Myocyte (in vitro differentiated cells): ENCODE data around the gene MESP1. TPM values are rescaled to one million over a fixed set of nuclear protein-coding genes. Genes with fewer than 3 reads are reported as not detected.
A peak's percentile ranks its signal among the peaks of the same experiment; 100 is the strongest.
"Not testable (repeated sequence)": the region's sequence is repeated elsewhere in the genome, so short reads cannot be mapped to it uniquely, and the experiment has no call there.

ENCODE experiments used
- DNase-seq: peaks from one replicate; pipeline ENCODE4 v3.0.0-alpha.2; 2012; ENCODE audit warnings: low read depth
- polyA plus RNA-seq: library from polyadenylated mRNA; unstranded; fragments of >200 nt; gene quantifications from one replicate; pipeline ENCODE4 v1.2.1, GENCODE V29; 2012; ENCODE audit warnings: missing spikeins
- total RNA-seq: library from RNA; depleted of rRNA; stranded (reverse); fragments of >200 nt; gene quantifications from 2 replicates; pipeline ENCODE4 v1.2.3, GENCODE V29; 2014

The MESP1 gene
- total RNA-seq, result 0.75 and 1.0 TPM in 2 replicates
- 1.8 TPM for polyA plus RNA-seq

DNA sequence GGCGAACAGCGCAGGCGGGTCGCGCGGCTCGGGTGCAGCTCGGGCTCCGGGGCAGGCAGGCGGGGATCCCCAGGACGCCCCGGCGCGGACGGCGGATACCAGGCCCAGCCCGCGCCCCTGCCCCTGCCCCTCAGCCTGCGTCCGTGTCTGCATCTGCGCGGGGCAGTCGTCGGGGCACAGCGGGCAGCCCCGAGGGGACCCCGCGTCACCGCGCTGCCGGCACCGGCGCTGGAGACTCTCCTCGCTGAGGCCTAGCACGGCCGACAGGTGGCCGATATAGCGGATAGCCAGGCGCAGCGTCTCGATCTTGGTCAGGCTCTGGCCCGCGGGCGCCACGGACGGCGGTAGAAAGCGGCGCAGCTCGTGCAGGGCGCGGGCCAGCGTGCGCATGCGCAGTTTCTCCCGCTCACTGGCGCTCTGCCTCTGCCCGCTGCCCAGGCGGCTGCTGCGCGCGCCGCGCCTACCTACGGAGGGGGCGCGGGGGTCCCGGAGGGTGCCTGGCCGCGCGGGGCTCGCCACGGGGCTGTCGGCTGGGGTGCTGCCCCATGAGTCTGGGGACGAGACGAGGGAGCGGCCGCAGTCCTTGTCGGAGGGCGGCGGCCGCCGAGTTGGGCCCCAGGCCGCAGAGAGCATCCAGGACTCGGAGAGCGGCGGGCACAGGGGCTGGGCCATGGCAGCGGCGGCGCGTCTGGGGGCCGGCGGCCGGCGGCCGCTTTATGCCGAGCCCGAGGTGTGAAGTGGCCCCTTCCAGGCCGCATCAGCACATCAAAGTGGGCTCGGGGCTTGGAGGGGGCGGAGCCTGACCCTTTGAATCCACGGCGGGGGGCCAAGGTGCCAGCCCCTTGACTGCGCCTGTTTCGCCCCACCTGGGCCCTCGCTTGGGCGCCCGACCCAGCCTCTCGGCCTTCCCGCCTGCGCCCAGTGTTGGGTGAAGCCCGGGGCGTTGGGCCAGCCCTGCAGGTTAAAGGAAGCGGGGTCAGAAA is at the start of gene MESP1:
Gene MESP1, minus strand, starts transcription at position 690 of the 983 bp plus-strand sequence. Its CDS starts 18 bp downstream, at position 672.
- DNase-seq, result peak; percentile 91

GRCh38 chr15:89799918-89800498 is 49.0 kb upstream of the MESP1 start:
- DNase-seq, result no peak

DNA sequence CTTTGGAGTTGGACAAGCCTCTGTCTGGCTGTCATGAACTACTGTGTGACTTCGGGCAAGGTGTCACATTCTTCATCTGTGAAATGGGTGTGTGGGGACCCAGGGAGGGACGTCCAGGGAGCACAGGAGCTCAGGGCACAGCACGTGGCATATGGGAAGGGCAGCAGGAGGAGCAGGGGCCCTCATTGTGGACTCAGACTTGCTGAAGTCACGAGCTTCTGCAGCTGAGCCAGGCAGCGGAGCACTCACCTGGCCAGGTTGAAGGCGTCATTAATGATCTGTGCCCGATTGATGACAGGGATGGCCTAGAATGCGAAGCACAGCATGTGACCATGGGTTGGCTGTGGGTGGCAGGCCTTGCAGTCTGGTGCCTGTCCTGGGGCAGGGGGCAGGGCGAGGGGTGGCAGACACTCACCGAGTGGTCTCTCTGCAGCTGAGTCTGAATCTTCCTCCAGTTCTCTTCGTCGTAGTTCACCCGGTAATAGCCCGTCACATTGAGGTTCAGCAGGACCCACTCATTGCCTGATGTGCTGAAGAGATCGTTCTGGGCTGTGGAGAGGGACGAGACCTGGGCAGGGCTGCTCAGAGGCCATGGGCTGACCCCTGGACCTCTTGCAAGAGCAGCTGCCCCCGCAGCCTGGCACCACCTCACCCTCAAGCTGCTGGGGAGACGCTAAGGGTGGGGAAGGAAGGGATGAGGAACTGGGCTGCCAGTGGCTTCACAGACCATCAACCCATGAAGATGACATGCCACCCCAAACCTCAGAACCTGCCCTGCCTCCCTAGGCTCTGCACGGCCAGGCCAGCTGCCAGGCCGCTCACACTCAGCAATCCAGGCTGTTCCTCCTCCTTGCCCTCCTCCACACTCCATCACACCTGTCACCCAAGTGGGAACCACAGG is 48.2 kb upstream of the MESP1 start:
- peak; percentile 93 for DNase-seq

GRCh38 chr15:89797678-89798201 is 46.7 kb upstream of the MESP1 start:
- DNase-seq, result no peak

DNA sequence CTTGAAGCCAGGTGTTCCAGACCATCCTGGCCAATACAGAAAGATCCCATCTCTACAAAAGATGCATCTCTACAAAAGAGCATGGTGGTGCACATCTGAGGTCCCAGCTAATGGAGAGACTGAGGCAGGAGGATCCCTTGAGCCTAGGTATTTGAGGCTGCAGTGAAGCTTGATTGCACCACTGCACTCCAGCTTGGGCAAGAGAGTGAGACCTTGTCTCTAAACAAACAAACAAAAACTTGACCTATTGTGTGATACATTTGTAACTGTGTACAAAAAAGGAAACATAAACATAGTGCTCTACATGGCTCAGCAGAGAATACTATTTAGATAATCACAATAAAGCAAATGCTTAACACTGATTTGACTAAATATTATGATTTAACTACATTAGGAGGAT is 44.9 kb upstream of the MESP1 start:
- DNase-seq, result no peak

DNA sequence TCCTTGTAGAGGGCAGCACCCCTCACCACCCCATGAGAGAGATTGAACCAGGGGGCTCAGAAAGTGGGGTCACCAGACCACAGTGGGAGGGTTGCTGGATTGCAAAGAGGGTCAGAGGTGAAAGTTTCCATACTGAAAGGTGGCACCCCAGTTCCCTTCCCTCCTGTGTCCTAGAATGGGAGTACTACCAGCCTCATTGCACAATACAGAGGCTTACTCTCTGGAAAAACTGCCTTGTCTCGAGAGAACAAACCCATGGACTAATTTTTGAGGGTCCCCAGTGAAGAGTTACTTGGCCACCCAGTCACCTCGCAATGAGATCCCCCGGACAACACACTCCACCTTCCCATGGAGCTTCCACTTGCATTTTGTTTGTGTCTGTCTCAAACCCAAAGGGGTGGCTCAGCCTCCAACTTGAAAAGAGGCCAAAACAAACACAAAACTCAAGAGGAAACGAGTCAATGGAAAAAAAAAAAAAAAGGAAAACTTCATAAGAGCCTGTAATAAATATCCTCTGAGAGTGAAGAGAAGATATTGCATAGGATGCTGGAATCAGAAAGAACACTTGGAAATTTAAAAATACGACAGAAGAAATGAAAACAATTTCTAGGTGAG is 43.7 kb upstream of the MESP1 start:
- peak; percentile 51 for DNase-seq

GRCh38 chr15:89792106-89792805 is 41.2 kb upstream of the MESP1 start:
- no peak for DNase-seq

DNA sequence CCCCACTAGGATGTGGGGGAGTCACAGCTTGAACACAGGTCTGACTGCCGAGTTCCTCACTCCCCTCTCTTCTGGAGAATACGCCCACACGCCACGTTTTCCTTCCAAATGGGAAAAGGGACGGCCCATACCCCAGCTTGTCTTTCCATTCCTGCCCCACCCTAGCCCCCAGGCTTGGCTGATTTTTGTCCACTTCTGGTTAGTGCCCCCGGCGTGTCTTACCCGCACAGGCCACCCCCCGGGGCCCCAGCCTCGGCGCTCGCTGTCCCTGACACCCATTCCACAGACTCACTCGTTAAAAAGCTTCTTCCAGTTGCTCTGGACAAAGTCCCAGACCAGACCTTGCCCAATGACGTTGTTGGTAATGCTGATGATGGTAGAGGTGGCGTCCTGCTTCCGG is 39.6 kb upstream of the MESP1 start:
- no peak for DNase-seq

DNA sequence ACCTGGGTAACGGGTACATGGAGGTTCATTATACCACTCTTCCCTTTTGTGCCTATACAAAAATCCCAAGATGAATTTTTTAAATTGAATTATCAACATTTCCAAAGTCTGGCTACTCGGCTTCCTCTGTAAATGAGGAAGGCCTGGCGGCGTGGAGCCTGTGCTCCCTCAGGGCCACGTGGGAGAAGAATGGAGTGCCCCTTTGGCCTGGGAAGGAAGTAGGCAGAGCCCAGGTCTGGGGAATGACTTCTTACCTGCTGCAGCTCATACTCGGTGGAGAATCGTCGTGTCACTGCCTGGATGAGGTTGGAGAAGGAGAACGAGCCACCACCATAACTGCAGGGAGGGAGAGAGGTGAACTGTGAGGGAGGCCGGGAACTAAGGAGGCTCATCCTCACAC is 39.2 kb upstream of the MESP1 start:
- DNase-seq, result no peak

GRCh38 chr15:89788585-89788984 is 37.5 kb upstream of the MESP1 start:
- not testable (repeated sequence) for DNase-seq

DNA sequence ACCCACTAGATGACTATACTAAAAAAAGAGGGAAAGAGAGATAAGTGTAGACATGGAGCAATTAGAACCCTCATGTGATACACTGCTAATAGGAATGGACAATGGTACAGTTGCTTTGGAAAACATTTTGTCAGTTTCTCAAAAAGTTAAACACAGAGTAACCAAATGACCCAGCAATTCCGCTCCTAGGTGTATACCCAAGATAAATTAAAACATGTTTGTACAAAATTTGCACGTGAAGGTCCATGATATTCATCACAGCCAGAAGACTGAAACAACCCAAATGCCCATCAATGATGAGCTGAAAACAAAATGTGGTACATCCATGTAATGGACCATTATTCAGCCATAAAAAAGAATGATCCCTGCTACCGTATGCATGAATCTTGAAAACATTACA is 36.9 kb upstream of the MESP1 start:
- no peak for DNase-seq

DNA sequence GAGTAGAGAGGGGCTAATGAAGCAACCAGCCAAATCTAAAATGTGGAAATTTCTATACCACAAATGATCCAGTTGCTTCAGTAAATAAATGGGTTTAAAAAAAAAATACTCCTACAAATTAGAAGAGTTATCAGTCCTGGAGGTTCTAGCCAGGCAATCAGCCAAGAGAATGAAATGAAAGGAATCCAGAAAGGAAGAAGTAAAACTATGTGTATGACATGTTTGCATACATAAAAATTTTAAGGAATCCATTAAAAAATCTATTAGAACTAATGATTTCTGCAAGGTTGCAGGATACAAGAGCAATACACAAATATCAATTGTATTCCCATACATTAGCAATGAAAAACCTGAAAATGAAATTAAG is 34.7 kb upstream of the MESP1 start:
- no peak for DNase-seq

DNA sequence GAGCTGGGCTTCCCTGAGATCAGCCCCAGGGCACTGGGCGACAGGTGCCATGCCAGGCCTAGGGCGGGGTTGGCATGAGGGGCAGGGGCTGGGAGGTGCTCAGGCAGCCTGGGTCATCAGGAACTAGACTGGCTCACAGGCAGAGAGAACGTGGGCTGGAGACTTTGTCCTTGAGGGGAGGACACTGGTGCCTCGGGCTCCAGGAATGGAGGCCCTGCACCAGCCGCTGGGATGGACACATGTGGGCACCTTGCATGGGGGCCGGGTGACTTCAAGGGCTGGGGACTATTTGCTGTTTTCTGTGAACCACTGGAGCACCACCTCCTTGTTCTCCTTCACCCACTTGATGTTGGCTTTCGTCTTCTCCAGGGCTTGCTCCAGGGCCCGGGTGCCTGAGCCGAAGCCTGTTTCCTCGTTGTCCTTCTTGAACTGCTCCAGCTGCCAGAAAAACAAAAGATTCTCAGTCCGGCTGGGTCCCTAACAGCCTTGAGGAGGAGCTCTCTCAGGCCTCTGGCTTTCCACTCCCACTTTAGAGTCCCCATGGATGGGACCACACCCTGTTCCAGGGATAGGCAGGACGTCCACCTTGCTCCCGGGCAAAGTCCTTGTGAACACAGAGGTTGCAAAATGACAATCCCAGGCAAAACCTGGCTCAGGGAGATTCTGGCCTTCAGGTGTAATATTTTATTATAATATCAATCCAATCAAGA is 34.2 kb upstream of the MESP1 start:
- no peak for DNase-seq

DNA sequence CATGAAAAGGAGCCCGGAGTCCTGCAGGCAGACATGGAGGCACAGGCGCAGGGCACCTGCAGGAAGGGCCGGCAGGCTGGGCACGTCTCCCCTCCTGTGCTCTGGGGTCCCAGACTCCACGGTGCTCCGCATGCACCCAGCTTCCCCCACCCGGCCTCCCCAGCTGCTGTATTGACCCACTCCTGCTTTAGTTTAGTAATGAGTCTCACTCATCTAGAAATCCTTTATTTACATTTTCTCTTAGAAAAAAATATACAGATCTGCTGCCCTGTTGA is 33.6 kb upstream of the MESP1 start:
- no peak for DNase-seq

DNA sequence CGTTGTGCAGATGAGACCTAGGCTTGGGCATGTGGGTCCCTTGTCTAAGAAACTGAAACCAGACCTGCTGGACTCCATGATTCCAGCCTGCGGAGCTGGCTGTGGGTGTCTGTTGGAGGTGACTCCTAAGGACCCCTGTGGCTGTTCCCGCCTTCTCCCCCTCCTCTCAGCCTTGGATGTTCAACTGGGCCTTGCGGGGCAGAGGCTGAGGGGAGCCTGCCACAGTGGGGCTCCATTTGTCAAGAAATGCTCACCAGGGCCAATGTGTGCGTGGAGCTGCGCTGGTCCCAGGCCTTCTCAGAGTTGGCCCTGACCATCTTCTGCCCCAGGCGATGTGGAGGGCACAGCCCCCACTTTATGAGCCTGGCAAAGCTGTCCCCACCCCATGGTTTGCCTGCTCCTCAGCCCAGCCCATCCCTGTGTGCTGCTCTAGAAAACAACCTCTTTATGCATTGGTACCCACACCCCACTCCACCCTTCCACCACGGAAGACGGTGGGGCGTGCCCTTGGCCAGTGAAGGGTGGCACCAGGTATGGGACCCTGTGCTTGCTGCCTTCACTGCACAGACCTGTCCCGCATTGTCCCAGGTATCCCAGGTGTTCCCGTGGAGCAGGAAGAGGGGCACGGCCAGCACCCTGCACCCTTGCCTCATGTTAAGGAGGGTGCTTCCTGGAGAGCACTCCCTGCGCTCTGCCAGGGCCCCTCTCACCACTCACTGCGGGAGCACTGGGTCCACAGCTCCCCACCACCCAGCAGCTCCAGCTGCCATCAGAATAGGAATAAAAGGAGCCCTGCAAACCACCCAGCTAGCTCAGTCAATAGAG is 33.0 kb upstream of the MESP1 start:
- DNase-seq, result no peak

GRCh38 chr15:89783111-89783860 is 32.2 kb upstream of the MESP1 start:
- no peak for DNase-seq

- DNase-seq, result not testable (repeated sequence)
Observed at GRCh38 chr15:89782619-89782950, 31.5 kb upstream of the MESP1 start.

DNA sequence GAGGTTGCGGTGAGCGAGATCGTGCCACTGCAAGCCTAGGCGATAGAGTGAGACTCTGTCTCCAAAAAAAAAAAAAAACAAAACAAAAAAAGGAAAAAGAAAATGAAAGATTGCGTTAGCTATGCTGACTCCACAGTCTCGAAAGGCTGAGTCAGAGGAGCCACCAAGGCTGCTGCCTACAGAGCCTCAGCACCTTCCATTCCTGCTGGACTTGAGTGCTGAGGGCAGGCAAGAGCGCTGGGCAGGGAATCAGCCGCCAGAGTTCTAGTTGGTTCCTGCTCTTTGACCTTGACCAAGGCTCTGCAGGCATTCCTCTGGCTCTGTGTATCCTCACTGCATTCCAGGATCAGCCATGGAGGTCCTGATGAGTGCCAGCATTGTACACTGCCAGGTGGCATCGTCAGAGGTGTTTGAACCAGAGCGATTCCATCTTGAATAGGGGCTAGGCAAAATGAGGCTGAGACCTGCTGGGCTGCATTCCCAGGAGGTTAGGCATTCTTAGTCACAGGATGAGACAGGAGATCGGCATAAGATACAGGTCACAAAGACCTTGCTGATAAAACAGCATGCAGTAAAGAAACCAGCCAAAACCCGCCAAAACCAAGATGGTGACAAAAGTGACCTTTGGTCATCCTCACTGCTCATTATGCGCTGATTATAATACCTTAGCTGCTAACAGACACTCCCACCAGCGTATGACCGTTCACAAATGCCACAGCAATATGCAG is 31.0 kb upstream of the MESP1 start:
- DNase-seq, result no peak
